HG03108 (cell line): ENCODE measurements around the gene TNFAIP8.

ENCODE experiments used
- ATAC-seq: cut with Tn5 transposase; IDR thresholded peaks from one replicate; pipeline ENCODE4 v1.9.1; 2021; ENCODE audit warnings: moderate library complexity; ENCODE audit not compliant: unreplicated experiment

The TNFAIP8 gene

DNA sequence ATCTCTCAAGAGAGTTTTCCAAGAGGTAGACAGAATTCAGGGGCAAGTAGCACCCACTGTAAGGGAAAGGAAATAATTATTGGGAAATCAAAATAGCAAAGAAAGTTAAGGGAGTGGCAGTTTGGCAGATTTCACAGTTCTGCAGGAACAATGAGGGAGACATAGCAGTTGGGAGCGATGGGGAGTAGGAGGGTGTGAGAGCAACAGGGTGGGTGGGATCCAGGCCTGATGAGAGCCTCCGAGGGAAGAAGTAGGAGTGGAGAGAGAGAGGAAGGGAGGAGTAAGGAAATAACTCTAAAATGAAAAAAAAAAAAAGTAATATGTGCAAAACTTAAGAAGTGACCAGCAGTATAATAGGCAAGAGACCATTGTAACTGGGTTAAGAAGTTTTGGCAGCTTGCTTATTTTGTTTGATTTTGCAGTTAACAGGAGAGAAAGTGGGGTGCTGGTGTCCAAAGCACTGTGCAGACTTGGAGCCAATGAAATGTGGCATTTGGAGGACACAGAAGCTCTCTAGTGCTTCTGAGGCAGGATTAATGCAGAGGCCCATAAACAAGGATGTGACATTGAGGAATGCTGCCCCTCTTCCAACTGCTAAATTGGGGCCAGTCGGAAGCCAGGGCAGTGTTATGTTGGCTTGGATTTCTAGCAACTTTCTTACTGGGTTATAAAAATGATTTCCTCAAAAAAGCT, 10.2 kb downstream of the TNFAIP8 start:
- ATAC-seq: no peak

DNA sequence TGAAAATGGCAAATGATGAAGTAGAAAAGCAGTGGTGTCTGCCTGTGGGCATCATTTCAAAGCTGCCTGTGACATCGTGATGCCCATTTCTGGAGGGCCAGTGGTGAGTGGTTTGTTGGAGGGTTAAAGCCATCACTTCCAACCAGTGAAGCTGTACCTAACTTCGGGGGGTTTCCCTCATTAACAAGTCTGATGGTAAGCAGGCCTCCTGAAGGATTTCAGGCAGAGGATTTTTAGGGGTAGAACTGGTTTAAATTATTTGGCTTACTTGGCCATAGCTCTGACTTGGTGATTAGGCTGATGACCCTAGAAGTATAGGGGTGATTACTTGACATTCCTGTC, 10.7 kb downstream of the TNFAIP8 start:
- ATAC-seq: no peak

DNA sequence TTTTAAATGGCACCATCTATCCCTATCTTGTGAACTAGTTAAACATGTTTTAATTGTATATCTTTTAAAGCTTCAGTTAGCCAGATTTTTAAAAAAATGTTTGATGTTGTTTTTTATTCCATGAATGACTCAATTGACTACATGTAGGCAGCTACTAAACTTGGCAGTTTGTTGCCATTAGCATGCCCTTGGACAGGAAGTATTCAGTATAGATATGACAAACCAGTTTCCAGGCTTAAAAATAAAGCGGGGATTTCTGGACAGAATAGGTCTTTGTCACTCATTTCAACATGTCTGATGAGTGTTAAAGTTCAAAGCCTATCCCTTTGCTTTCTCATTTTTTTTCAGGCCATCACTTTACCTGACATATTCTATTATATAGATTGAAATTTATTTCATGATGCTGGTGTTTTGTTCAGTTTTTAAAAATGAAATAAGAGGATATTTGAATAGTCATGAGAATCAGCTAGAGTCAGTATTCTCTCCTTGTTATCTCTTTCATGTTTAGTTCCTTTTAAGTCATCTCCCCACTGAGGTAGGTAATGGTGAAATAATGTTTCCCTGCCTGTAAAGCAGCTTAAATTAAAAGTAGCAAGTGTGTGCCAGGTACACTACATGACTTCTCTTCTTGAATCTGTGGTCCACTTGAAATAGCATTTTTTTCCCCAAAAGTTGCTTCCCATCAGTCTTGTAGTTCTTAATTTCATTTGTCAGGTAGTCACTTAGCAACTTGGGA, 11.9 kb downstream of the TNFAIP8 start:
- peak; percentile 77 for ATAC-seq

DNA sequence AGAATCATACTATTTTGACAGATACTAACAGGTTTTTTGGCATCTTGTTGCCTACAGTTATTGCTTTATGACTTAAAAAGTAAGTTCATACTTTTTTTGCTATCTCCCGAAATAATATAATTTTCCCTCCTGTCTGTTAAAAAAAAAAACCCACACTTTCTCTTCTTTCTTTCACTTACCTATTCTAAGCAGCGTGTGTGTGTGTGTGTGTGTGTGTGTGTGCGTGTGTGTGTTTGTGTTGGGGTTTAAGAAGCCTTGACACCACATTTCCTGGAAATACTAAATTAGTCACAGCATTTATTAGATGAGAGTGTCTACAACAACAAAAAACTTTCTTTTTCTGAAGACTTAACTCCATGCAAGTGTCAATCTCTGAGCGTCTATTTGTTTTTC, 12.4 kb downstream of the TNFAIP8 start:
- ATAC-seq: no peak

- no peak for ATAC-seq
Measured at GRCh38 chr5:119370486-119370885, 14.7 kb downstream of the TNFAIP8 start.

- no peak for ATAC-seq
Measured at GRCh38 chr5:119371146-119371545, 15.3 kb downstream of the TNFAIP8 start.

GRCh38 chr5:119373449-119373858, 17.6 kb downstream of the TNFAIP8 start:
- ATAC-seq: peak; percentile 67

DNA sequence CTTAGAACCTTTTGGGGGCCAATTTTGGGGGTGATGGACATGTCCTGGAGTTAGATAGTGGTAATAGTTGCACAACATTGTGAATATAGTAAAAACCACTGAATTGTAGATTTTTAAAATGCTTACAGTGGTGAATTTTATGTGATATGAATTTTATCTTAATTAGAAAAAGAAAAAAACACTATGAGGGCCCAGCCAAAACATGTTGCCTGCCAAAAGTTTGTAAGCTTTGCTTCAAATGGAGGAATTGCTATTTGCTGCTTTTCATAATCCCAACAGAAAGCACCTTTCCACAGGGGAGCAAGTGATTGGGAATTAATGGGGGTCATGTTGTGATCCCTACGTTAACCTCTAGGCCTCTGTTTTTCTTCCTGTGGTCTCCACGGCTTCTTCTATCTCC, 19.1 kb downstream of the TNFAIP8 start:
- ATAC-seq: no peak

- ATAC-seq: no peak
Measured at GRCh38 chr5:119377066-119377465, 21.2 kb downstream of the TNFAIP8 start.

- no peak for ATAC-seq
Measured at GRCh38 chr5:119378075-119378700, 22.4 kb downstream of the TNFAIP8 start.

DNA sequence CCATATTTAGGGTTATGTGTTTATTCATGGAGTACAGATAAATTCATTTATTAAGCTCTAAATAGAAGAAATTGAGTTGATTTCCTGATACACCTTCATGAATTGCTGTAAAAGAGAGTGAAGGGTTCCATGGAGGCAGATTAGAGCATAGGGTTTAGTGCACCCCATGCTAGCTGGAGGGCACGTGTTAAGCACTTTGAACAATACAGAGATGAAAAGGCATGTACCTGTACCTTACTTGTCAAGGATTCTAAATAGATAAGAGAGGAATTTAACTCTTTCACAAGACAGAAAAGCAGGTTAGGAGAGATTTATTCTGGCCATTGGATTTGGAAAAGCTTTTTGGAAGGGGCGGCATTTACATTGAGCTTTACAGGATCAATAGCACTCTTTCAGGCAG, 23.3 kb downstream of the TNFAIP8 start:
- ATAC-seq: no peak

DNA sequence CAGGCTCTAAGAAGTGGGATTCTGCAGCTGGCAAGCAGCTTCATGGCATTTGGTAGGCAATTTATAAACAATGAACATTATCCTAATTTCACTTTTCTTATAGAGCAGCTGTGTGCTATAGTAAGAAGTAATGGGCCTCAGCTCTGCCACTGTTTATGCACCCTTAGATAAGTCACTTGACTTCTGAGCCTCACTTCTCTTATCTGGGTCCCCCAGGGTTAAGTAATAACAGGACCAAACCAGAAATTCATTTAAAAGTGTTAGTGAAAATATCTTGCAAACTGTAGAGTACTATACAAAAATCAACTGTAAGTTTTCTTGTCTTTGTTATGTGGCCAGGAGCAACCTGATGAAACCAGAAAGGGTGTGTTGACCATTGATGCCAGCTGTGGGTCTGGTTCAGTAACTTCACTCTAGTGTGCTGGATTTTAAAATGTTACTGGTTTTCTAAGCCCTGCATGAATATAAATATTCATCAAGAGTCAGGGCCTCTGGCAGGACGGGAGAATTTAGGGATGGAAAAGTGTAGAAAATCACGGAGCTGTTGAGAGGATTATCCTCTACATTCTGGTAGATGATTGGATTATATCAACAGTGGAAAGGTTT, 24.2 kb downstream of the TNFAIP8 start:
- ATAC-seq: no peak

- ATAC-seq: no peak
Measured at GRCh38 chr5:119382169-119382568, 26.4 kb downstream of the TNFAIP8 start.

DNA sequence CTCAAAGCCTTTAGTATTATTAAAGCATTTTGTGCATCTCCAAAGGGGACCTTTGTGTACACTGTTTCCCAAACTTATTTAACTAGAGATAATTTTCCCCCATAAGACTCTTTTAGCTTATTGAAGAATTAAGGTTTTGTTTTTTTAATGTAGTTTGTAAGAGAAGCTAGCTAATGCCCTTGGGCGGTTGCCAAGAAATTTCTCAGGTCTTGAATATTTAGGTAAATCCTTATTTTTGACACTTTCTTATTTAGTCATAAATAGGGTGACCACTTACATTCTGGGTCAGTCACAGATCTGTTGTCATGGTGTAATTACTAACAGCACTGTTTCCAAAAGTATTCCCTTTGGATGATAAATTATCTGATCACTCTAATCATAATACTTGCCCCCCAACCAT, 27.2 kb downstream of the TNFAIP8 start:
- no peak for ATAC-seq

- ATAC-seq: peak; percentile 35
Measured at GRCh38 chr5:119385136-119385535, 29.3 kb downstream of the TNFAIP8 start.

- ATAC-seq: peak; percentile 33
Measured at GRCh38 chr5:119385536-119386128, 29.8 kb downstream of the TNFAIP8 start.

DNA sequence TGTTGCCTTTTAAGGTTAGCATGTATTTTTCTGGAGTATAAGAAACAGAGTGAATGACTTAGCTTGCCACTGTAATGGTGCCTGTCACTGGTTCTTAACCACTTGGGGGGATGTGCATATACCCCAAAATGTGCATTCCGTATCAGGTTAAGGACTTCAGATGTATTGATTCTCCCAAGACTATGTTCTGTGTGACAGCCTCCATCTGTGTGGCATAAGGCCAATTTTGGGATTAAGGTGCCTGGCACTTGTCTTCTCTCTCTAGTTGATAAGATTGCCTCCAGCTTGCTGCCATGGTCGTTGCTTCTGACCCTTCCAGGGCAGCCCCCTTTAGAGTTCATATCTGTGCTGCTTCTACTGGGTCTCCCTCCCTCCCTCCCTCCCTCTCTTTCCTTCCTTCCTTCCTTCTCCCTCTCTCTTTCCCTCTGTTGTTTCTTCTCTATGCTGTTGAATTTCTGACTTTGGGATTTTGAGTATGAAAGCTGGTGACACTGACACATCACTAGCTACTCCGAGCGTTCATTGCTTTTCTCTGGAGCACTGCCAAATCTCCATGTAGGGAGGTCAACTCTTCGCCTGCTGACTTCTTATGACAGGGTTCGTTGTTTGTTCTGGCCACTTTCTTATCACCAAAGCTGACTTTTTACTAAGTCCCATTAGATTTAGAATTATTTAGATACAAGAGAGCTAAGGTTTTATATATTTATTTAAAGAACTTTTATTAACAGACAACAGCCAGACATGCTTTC, 31.0 kb downstream of the TNFAIP8 start:
- no peak for ATAC-seq

GRCh38 chr5:119387945-119388618, 32.3 kb downstream of the TNFAIP8 start:
- ATAC-seq: no peak

DNA sequence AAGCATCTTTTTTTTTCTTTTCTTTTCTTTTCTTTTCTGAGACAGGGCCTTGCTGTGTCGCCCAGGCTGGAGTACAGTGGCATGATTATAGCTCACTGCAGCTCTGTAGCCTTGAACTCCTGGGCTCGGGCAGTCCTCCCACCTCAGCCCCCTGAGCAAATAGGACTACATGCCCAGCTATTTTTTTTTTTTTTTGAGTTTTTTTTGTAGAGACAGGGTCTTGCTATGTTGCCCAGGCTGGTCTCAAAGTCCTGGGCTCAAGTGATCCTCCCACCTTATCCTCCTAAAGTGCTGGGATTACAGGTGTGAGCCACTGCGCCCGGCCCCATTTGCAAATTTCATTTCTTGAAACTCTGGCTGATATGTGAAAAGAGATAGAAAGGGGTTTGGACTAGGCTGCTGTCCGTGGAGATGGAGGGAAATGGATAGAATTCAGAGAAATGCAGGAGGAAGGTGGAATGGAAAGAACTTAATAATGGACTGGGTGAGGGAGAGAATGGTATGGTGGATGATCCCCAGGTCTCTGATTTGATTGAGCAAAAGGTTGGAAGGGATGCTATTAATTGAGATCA, 32.9 kb downstream of the TNFAIP8 start:
- no peak for ATAC-seq
